Measurements from ENCODE around the gene TRPC6. TPM values are rescaled to one million over a fixed set of nuclear protein-coding genes. Genes with fewer than 3 reads are reported as not detected.

TRPC6 gene
- total RNA-seq, result 0.05 and 0.58 TPM in 2 replicates
- long read RNA-seq, result 0 reads

DNA sequence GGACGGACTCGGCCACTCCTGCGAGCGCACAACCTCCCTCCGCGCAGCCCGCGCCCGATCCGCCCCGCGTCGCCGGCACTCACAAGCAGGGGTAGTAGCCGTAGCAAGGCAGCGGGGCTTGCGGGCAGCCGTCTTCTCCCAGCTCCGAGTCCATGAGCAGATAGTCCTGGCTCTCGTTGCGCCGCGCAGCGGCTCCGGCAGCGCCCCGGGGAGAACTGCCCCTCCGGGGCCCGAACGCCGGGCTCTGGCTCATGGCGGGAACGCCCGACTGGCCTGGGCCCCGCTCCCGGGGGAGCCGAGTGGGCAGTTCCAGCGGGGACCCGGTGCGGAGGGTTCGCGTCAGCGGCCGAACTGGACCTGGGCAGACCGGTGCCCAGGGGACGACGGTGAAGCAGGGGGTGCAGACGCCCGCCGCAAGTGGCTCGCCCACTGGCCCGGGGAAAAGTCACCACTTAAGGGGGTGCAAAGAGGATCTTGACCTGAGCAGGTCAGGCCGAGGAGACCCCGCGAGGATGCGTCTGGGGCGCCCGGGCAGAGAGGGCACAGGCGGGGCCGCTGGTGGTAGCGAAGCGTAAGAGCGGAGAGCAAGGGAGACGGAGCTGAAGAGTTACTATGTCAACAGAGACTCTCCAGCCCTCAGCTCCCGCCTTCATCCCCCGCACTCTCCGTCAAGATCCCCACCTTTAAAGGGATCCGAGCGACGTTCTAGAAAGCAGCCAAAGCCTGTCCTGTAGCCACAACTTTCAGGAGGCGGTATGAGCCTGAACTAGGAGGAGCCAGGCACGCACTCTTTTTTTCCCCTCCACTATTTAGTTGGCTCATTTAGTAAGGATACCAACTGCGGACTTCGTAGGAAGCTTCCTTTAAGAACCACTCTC, at the start of gene TRPC6:
TRPC6 (minus strand) TSS at position 757 of the 878 bp plus-strand sequence; CDS start at position 253, 504 bp downstream.
- peaks cover 6% of the 10 kb centered on the region for H3K9me3 Mint-ChIP-seq (ENCODE audit: low read depth)

DNA sequence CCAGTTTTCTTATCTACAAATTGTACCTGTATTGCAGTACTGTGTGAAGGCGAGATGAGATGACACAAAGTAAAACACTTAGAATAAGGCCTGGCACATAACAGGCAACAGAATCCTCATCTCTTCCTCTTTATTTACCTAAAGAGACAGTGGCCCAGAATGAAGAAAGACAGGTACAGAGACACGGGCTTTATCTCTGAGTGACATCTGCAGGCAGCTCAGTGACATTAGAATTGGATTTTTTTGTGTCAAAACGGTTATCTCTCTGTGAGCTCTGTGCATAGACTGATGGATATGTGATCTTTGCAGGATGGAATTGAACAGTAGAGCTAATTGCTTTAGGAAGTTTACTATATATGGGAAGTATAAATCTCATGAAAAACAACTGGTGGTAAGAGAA, 36.2 kb upstream of the TRPC6 start:
- Mint-ChIP-seq H3K27me3 (no peaks in the 10 kb centered on the region), H3K27ac (no peak overlapping the region), H3K36me3 (ENCODE audit: insufficient read depth) (no peaks in the 10 kb centered on the region), H3K4me1 (ENCODE audit: low read depth) (no peaks in the 10 kb centered on the region), H3K9me3 (ENCODE audit: low read depth) (no peaks in the 10 kb centered on the region), H3K4me3 (ENCODE audit: low read depth) (no peak overlapping the region)
- TF ChIP-seq, protein P1, sequence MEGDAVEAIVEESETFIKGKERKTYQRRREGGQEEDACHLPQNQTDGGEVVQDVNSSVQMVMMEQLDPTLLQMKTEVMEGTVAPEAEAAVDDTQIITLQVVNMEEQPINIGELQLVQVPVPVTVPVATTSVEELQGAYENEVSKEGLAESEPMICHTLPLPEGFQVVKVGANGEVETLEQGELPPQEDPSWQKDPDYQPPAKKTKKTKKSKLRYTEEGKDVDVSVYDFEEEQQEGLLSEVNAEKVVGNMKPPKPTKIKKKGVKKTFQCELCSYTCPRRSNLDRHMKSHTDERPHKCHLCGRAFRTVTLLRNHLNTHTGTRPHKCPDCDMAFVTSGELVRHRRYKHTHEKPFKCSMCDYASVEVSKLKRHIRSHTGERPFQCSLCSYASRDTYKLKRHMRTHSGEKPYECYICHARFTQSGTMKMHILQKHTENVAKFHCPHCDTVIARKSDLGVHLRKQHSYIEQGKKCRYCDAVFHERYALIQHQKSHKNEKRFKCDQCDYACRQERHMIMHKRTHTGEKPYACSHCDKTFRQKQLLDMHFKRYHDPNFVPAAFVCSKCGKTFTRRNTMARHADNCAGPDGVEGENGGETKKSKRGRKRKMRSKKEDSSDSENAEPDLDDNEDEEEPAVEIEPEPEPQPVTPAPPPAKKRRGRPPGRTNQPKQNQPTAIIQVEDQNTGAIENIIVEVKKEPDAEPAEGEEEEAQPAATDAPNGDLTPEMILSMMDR (IDR thresholded peaks at IDR 0.05; ENCODE audit: unreplicated experiment), result no peak
- DNase-seq (ENCODE audit: low spot score, unreplicated experiment), result no peak

More for the DNA sequence above, at the start of gene TRPC6:
- Mint-ChIP-seq H3K36me3 (ENCODE audit: insufficient read depth) (no peaks in the 10 kb centered on the region), H3K4me1 (ENCODE audit: low read depth) (peaks cover 17% of the 10 kb centered on the region), H3K27ac (no peak within 1 kb of the TSS), H3K4me3 (ENCODE audit: low read depth) (peak within 1 kb of the TSS; percentile 72), H3K27me3 (peaks cover 55% of the 10 kb centered on the region)
- TF ChIP-seq, protein P1 (IDR thresholded peaks at IDR 0.05; ENCODE audit: unreplicated experiment), result no peak
- DNase-seq (ENCODE audit: low spot score, unreplicated experiment), result peak; percentile 31

DNA sequence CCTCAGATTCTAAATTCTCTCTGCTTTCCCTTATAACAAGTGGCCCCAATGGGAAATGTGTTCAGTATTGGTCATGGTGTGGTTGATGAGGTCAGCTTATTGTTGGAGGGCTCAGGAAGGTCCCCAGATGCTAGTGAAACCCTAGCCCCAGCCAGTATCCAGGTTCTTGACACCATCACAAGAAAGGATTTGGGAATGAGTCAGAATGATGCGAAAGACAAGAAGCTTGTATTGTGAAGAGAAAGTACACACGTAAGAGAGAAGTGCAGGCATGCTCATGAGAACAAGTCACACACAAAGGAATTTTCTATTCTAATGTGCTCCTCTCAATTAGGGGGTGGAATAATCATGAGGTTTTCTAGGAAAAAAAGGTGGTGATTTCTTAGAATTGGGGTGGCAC, 34.9 kb upstream of the TRPC6 start:
- Mint-ChIP-seq H3K36me3 (ENCODE audit: insufficient read depth) (no peaks in the 10 kb centered on the region), H3K4me1 (ENCODE audit: low read depth) (no peaks in the 10 kb centered on the region), H3K9me3 (ENCODE audit: low read depth) (no peaks in the 10 kb centered on the region), H3K27me3 (no peaks in the 10 kb centered on the region), H3K27ac (no peak overlapping the region), H3K4me3 (ENCODE audit: low read depth) (no peak overlapping the region)
- TF ChIP-seq, protein P1 (IDR thresholded peaks at IDR 0.05; ENCODE audit: unreplicated experiment), result no peak
- DNase-seq (ENCODE audit: low spot score, unreplicated experiment), result no peak

DNA sequence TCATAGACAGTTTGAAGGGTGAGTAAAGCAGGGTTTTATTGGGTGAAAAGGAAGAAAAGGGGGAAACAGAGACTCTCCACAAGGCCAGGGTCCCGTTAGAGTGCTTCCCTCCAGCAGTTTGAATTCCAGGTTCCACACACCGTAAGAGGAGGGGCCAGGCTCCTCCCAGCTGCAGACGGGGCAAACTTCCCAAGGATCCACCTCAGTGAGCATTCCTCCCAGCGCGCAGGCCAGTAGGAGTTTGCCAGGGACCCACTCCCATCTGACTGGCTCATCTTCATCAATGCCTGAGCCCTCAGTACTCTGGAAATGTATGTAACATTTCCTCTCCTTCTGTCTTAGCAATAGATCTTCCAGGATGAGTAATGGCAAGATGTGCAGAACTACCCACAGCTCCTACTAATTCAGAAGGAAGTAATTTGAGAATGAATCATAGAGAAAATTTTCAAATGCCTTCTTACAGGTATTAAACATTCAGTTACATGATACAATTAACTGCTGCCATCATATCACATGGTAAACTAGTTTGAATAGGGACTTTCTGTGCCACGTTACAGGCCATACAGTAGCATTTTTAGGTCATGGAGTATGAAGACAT, 34.0 kb upstream of the TRPC6 start:
- DNase-seq (ENCODE audit: low spot score, unreplicated experiment), result no peak
- Mint-ChIP-seq H3K27ac (no peak overlapping the region), H3K36me3 (ENCODE audit: insufficient read depth) (no peaks in the 10 kb centered on the region), H3K4me1 (ENCODE audit: low read depth) (no peaks in the 10 kb centered on the region), H3K27me3 (no peaks in the 10 kb centered on the region), H3K4me3 (ENCODE audit: low read depth) (no peak overlapping the region), H3K9me3 (ENCODE audit: low read depth) (no peaks in the 10 kb centered on the region)
- TF ChIP-seq, protein P1 (IDR thresholded peaks at IDR 0.05; ENCODE audit: unreplicated experiment), result no peak

DNA sequence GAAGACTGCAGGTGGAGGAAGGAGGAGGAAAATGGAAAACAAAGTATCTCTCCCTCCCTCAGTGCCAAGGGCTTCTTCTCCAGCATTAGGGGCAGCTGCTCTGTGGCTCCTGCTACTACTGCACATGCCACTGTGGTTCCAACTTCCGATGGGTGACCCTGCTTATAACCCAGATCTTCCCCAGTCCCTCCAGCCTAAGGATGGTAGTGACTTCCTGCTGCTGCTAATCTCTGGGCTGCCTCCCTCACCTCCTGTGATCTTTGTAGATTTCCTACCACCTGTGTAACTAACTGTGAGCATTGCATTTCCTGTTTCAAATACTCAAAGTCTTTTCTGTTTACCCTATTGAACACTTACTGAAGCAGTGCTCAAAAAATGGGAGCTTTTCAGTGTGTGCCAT, 28.7 kb upstream of the TRPC6 start:
- no peak overlapping the region for H3K27ac Mint-ChIP-seq
- TF ChIP-seq, protein P1 (IDR thresholded peaks at IDR 0.05; ENCODE audit: unreplicated experiment), result no peak
- H3K27me3 Mint-ChIP-seq, result no peaks in the 10 kb centered on the region
- no peaks in the 10 kb centered on the region for H3K36me3 Mint-ChIP-seq (ENCODE audit: insufficient read depth)
- no peaks in the 10 kb centered on the region for H3K9me3 Mint-ChIP-seq (ENCODE audit: low read depth)
- no peaks in the 10 kb centered on the region for H3K4me1 Mint-ChIP-seq (ENCODE audit: low read depth)
- H3K4me3 Mint-ChIP-seq (ENCODE audit: low read depth), result no peak overlapping the region
- no peak for DNase-seq (ENCODE audit: low spot score, unreplicated experiment)
